SU-DHL-6 (cell line): Measurements from ENCODE around the gene GARNL3.

Experiments used
- H2AFZ ChIP-seq: fragments of 200-600 bp; sonication (generic); 2 replicates; pipeline ENCODE4 v1.6.1; 2014; ENCODE audit warnings: low read depth, mild to moderate bottlenecking, moderate library complexity, mixed read lengths, antibody characterized with exemption, low read length; ENCODE audit not compliant: severe bottlenecking
- H3F3A ChIP-seq: fragments of 200-600 bp; shearing (Covaris generic); 2 replicates; pipeline ENCODE4 v1.6.0; 2016; ENCODE audit warnings: antibody characterized with exemption, mild to moderate bottlenecking; ENCODE audit not compliant: insufficient read depth
- H3K27ac ChIP-seq: fragments of 200-600 bp; sonication (generic); 2 replicates; pipeline ENCODE4 v1.5.1; 2016; ENCODE audit warnings: low read depth, mild to moderate bottlenecking, low read length, moderate library complexity, mixed read lengths
- H3K27me3 ChIP-seq: fragments of 200-600 bp; sonication (generic), shearing (Covaris generic); 2 replicates; pipeline ENCODE4 v1.6.0; 2014; ENCODE audit warnings: mild to moderate bottlenecking, low read length
- H3K36me3 ChIP-seq: fragments of 200-600 bp; sonication (generic); 2 replicates; pipeline ENCODE4 v1.6.1; 2014; ENCODE audit warnings: mild to moderate bottlenecking, low read length, mixed read lengths
- H3K4me2 ChIP-seq: fragments of 300-600, 200-600 bp; shearing (Covaris generic), sonication (generic); 2 replicates; pipeline ENCODE4 v1.6.0; 2014; ENCODE audit warnings: low read length, low read depth, mild to moderate bottlenecking; ENCODE audit not compliant: poor library complexity, severe bottlenecking
- H3K4me3 ChIP-seq: fragments of 200-600 bp; sonication (generic); 2 replicates; pipeline ENCODE4 v1.5.1; 2014; ENCODE audit warnings: antibody characterized with exemption, low read length, mild to moderate bottlenecking, mixed read lengths; ENCODE audit not compliant: insufficient read depth, poor library complexity, severe bottlenecking
- H3K79me2 ChIP-seq: fragments of 200-600 bp; sonication (generic); 2 replicates; pipeline ENCODE4 v1.6.1; 2014; ENCODE audit warnings: mild to moderate bottlenecking, low read length, moderate library complexity; ENCODE audit not compliant: insufficient read depth
- H3K9ac ChIP-seq: fragments of 200-600 bp; sonication (generic); 2 replicates; pipeline ENCODE4 v1.7.0; 2014; ENCODE audit warnings: mild to moderate bottlenecking, low read length
- H3K9me2 ChIP-seq: fragments of 200-600 bp; sonication (generic); replicated peaks from 2 replicates; pipeline ENCODE4 v1.6.1; 2014; ENCODE audit warnings: low read length; ENCODE audit not compliant: insufficient read depth
- H3K9me3 ChIP-seq: fragments of 200-600 bp; sonication (generic); 2 replicates; pipeline ENCODE4 v1.6.1; 2014; ENCODE audit warnings: low read length, mixed read lengths; ENCODE audit not compliant: insufficient read depth
- H4K20me1 ChIP-seq: fragments of 200-600 bp; sonication (generic); 2 replicates; pipeline ENCODE4 v1.6.1; 2014; ENCODE audit warnings: low read depth, mild to moderate bottlenecking, antibody characterized with exemption, low read length, moderate library complexity, mixed read lengths
- CTCF ChIP-seq: fragments of 200-600 bp; sonication (generic); IDR thresholded peaks from one replicate; pipeline ENCODE4 v1.5.1; 2017; ENCODE audit warnings: antibody characterized with exemption, mild to moderate bottlenecking, low read length, moderate library complexity; ENCODE audit not compliant: insufficient read depth, poor library complexity, severe bottlenecking
- EZH2phosphoT487 ChIP-seq: fragments of 200-600 bp; sonication (generic), shearing (Covaris generic); conservative IDR thresholded peaks from 2 replicates; pipeline ENCODE4 v1.6.1; 2018; ENCODE audit warnings: mild to moderate bottlenecking, antibody characterized with exemption, low read length, moderate library complexity, mixed read lengths

GARNL3 gene

GRCh38 chr9:127386981-127387380, 122.4 kb downstream of the GARNL3 start:
- H3K4me3 ChIP-seq: no peak overlapping the region
- TF ChIP-seq EZH2phosphoT487 (no peak), CTCF (no peak)
- H3K79me2 ChIP-seq: no peaks in the 10 kb centered on the region
- no peak overlapping the region for H3K27ac ChIP-seq
- no peaks in the 10 kb centered on the region for H3K36me3 ChIP-seq
- H2AFZ ChIP-seq: no peak overlapping the region
- H4K20me1 ChIP-seq: no peaks in the 10 kb centered on the region
- no peaks in the 10 kb centered on the region for H3F3A ChIP-seq
- no peak overlapping the region for H3K4me2 ChIP-seq
- no peak overlapping the region for H3K9ac ChIP-seq
- no peaks in the 10 kb centered on the region for H3K9me3 ChIP-seq
- H3K27me3 ChIP-seq: no peaks in the 10 kb centered on the region
- no peaks in the 10 kb centered on the region for H3K9me2 ChIP-seq

GRCh38 chr9:127388037-127388855, 123.7 kb downstream of the GARNL3 start:
- H4K20me1 ChIP-seq: no peaks in the 10 kb centered on the region
- no peaks in the 10 kb centered on the region for H3F3A ChIP-seq
- H3K27ac ChIP-seq: no peak overlapping the region
- no peak overlapping the region for H3K9ac ChIP-seq
- H3K36me3 ChIP-seq: no peaks in the 10 kb centered on the region
- H3K79me2 ChIP-seq: no peaks in the 10 kb centered on the region
- H3K4me3 ChIP-seq: no peak overlapping the region
- H3K4me2 ChIP-seq: no peak overlapping the region
- no peak overlapping the region for H2AFZ ChIP-seq
- no peaks in the 10 kb centered on the region for H3K9me3 ChIP-seq
- TF ChIP-seq CTCF (no peak), EZH2phosphoT487 (no peak)
- H3K27me3 ChIP-seq: no peaks in the 10 kb centered on the region
- no peaks in the 10 kb centered on the region for H3K9me2 ChIP-seq

DNA sequence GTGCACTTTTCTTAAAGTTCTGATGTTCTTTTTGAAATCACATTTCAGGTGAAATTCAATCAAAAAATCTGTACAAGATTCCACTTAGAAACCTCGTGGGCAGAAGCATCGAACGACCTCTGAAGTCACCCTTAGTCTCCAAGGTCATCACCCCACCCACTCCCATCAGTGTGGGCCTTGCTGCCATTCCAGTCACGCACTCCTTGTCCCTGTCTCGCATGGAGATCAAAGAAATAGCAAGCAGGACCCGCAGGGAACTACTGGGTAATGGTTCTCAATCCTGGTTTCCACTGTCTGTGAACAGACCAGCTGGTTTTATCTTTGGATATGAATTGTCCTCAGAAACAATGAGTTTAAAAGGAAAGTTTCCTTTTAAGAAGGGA, 124.3 kb downstream of the GARNL3 start:
- H3K79me2 ChIP-seq: no peaks in the 10 kb centered on the region
- no peaks in the 10 kb centered on the region for H3K27me3 ChIP-seq
- no peaks in the 10 kb centered on the region for H3K36me3 ChIP-seq
- no peak overlapping the region for H2AFZ ChIP-seq
- no peaks in the 10 kb centered on the region for H3K9me3 ChIP-seq
- no peaks in the 10 kb centered on the region for H3F3A ChIP-seq
- no peak overlapping the region for H3K9ac ChIP-seq
- H4K20me1 ChIP-seq: no peaks in the 10 kb centered on the region
- no peak overlapping the region for H3K4me2 ChIP-seq
- no peak for TF ChIP-seq EZH2phosphoT487
- no peak for TF ChIP-seq CTCF
- no peak overlapping the region for H3K4me3 ChIP-seq
- H3K9me2 ChIP-seq: no peaks in the 10 kb centered on the region
- no peak overlapping the region for H3K27ac ChIP-seq
